H9 (cell line): ENCODE measurements around the gene WNT7B. TPM values are rescaled to one million over a fixed set of nuclear protein-coding genes. Genes with fewer than 3 reads are reported as not detected.

Source experiments
- DNase-seq: peaks from one replicate; pipeline ENCODE4 v3.0.0-alpha.2; 2017
- H2AFZ ChIP-seq: one replicate; pipeline ENCODE4 v1.6.1; 2013; ENCODE audit warnings: mild to moderate bottlenecking, low read length, control low read depth, moderate library complexity
- H2AK5ac ChIP-seq: 2 replicates; pipeline ENCODE4 v1.6.1; 2013; ENCODE audit warnings: low read length, control low read depth, mixed read lengths; ENCODE audit not compliant: insufficient read length
- H2BK120ac ChIP-seq: one replicate; pipeline ENCODE4 v1.6.1; 2013; ENCODE audit warnings: low read depth, mild to moderate bottlenecking, low read length, control low read depth, inconsistent platforms; ENCODE audit not compliant: poor library complexity, severe bottlenecking
- H2BK12ac ChIP-seq: 2 replicates; pipeline ENCODE4 v1.6.1; 2013; ENCODE audit warnings: low read length, control low read depth, mixed read lengths, low read depth; ENCODE audit not compliant: insufficient read length
- H2BK15ac ChIP-seq: 2 replicates; pipeline ENCODE4 v1.6.1; 2013; ENCODE audit warnings: low read depth, low read length, control low read depth
- H2BK20ac ChIP-seq: one replicate; pipeline ENCODE4 v1.6.1; 2013; ENCODE audit warnings: low read depth, mild to moderate bottlenecking, low read length, control low read depth, inconsistent platforms; ENCODE audit not compliant: poor library complexity, severe bottlenecking
- H2BK5ac ChIP-seq: 2 replicates; pipeline ENCODE4 v1.6.1; 2013; ENCODE audit warnings: low read length, control low read depth, mixed read lengths; ENCODE audit not compliant: insufficient read length
- H3K14ac ChIP-seq: 2 replicates; pipeline ENCODE4 v1.6.1; 2013; ENCODE audit warnings: low read length, control low read depth; ENCODE audit not compliant: insufficient read depth
- H3K18ac ChIP-seq: 2 replicates; pipeline ENCODE4 v1.6.1; 2013; ENCODE audit warnings: low read depth, mild to moderate bottlenecking, mixed read lengths, low read length, control low read depth; ENCODE audit not compliant: insufficient read length
- H3K23ac ChIP-seq: 2 replicates; pipeline ENCODE4 v1.6.1; 2013; ENCODE audit warnings: low read length, control low read depth, mixed read lengths, low read depth; ENCODE audit not compliant: insufficient read length
- H3K23me2 ChIP-seq: 2 replicates; pipeline ENCODE4 v1.6.1; 2013; ENCODE audit warnings: low read depth, mild to moderate bottlenecking, mixed read lengths, low read length, control low read depth; ENCODE audit not compliant: insufficient read length, poor library complexity, severe bottlenecking
- H3K27ac ChIP-seq: 2 replicates; pipeline ENCODE4 v1.5.1; 2013; ENCODE audit warnings: low read length, control low read depth, mixed read lengths, low read depth; ENCODE audit not compliant: insufficient read length
- H3K27me3 ChIP-seq: 2 replicates; pipeline ENCODE4 v1.6.1; 2013; ENCODE audit warnings: low read length, control low read depth, inconsistent platforms; ENCODE audit not compliant: insufficient read depth
- H3K4ac ChIP-seq: 2 replicates; pipeline ENCODE4 v1.6.1; 2013; ENCODE audit warnings: low read depth, mild to moderate bottlenecking, control low read depth, inconsistent platforms, low read length, moderate library complexity
- H3K4me1 ChIP-seq: 2 replicates; pipeline ENCODE4 v1.6.1; 2013; ENCODE audit warnings: low read length, control low read depth, inconsistent platforms; ENCODE audit not compliant: insufficient read depth
- H3K4me2 ChIP-seq: 2 replicates; pipeline ENCODE4 v1.6.1; 2013; ENCODE audit warnings: low read length, control low read depth, mixed read lengths; ENCODE audit not compliant: insufficient read length, insufficient read depth
- H3K56ac ChIP-seq: 2 replicates; pipeline ENCODE4 v1.6.1; 2013; ENCODE audit warnings: low read depth, mild to moderate bottlenecking, mixed read lengths, low read length, control low read depth; ENCODE audit not compliant: insufficient read length
- H3K79me1 ChIP-seq: 2 replicates; pipeline ENCODE4 v1.6.1; 2013; ENCODE audit warnings: low read depth, mild to moderate bottlenecking, moderate library complexity, low read length, control low read depth, inconsistent platforms; ENCODE audit not compliant: insufficient read depth, poor library complexity, severe bottlenecking
- H3K79me2 ChIP-seq: 2 replicates; pipeline ENCODE4 v1.6.1; 2013; ENCODE audit warnings: low read length, control low read depth, inconsistent platforms; ENCODE audit not compliant: insufficient read depth
- H3K9ac ChIP-seq: 2 replicates; pipeline ENCODE4 v1.6.1; 2013; ENCODE audit warnings: low read length, control low read depth, mixed read lengths; ENCODE audit not compliant: insufficient read length; ENCODE audit errors: extremely low read depth
- H3K9me3 ChIP-seq: one replicate; pipeline ENCODE4 v1.6.1; 2013; ENCODE audit warnings: low read depth, low read length, inconsistent platforms; ENCODE audit not compliant: control insufficient read depth
- H3T11ph ChIP-seq: one replicate; pipeline ENCODE4 v1.6.1; 2013; ENCODE audit warnings: mild to moderate bottlenecking, low read length, control low read depth, inconsistent platforms
- H4K20me1 ChIP-seq: one replicate; pipeline ENCODE4 v1.6.1; 2013; ENCODE audit not compliant: control insufficient read depth, insufficient read length, insufficient read depth
- H4K5ac ChIP-seq: 2 replicates; pipeline ENCODE4 v1.6.1; 2013; ENCODE audit warnings: low read depth, mild to moderate bottlenecking, mixed read lengths, low read length, control low read depth; ENCODE audit not compliant: insufficient read length
- H4K8ac ChIP-seq: replicated peaks from 2 replicates; pipeline ENCODE4 v1.6.1; 2013; ENCODE audit warnings: low read length, control low read depth, mixed read lengths, low read depth; ENCODE audit not compliant: insufficient read length
- H4K91ac ChIP-seq: 2 replicates; pipeline ENCODE4 v1.6.1; 2013; ENCODE audit warnings: low read depth, mild to moderate bottlenecking, moderate library complexity, mixed read lengths, low read length, control low read depth; ENCODE audit not compliant: insufficient read length
- H3K27ac Mint-ChIP-seq, 3 experiments: 2 replicates in 2 of 3; 3 replicates in 1 of 3; pipeline ENCODE4 v1.8.0; 2020 to 2021; ENCODE audit warnings: mixed read lengths in 3 of 3, mild to moderate bottlenecking in 1 of 3, moderate library complexity in 1 of 3
- H3K27me3 Mint-ChIP-seq: 2 replicates; pipeline ENCODE4 v1.8.0; 2021; ENCODE audit warnings: low read depth, mild to moderate bottlenecking, moderate library complexity, mixed read lengths
- H3K36me3 Mint-ChIP-seq, 3 experiments: 2 replicates in 2 of 3; 3 replicates in 1 of 3; pipeline ENCODE4 v1.8.0; 2020 to 2021; ENCODE audit warnings: low read depth in 3 of 3, mixed read lengths in 3 of 3; ENCODE audit not compliant: insufficient read depth in 1 of 3
- H3K4me1 Mint-ChIP-seq, 2 experiments: 2 replicates each; pipeline ENCODE4 v1.8.0; 2020; ENCODE audit warnings: mixed read lengths in 2 of 2
- H3K4me3 Mint-ChIP-seq, 2 experiments: 2 replicates in 1 of 2; 3 replicates in 1 of 2; pipeline ENCODE4 v1.8.0; 2020 to 2021; ENCODE audit warnings: mild to moderate bottlenecking in 2 of 2, mixed read lengths in 2 of 2, moderate library complexity in 1 of 2
- H3K9me3 Mint-ChIP-seq, 2 experiments: 2 replicates in 1 of 2; 3 replicates in 1 of 2; pipeline ENCODE4 v1.8.0; 2020; ENCODE audit warnings: mild to moderate bottlenecking in 2 of 2, mixed read lengths in 2 of 2, moderate library complexity in 1 of 2
- CTCF ChIP-seq: fragments of 200-600 bp; sonication (generic); conservative IDR thresholded peaks from 3 replicates; pipeline ENCODE4 v1.8.0; 2021; ENCODE audit warnings: antibody characterized with exemption, mild to moderate bottlenecking
- WGBS: extraction: QIAGEN DNeasy Blood & Tissue Kit; methylation state at CpG from one replicate; pipeline ENCODE4 v1.1.7; 2013; ENCODE audit warnings: missing lambda C conversion rate, low lambda C conversion rate, mixed read lengths; ENCODE audit not compliant: insufficient read length; ENCODE audit errors: extremely low coverage; 5-methylcytosine and 5-hydroxymethylcytosine counted together
- total RNA-seq: library from RNA; stranded (reverse); gene quantifications from 2 replicates; pipeline ENCODE4 v1.2.1, GENCODE V29; 2021

Gene WNT7B
- total RNA-seq, 1 experiment from 2014 or later: 0.09 TPM

GRCh38 chr22:46008291-46008690 is 31.3 kb upstream of the WNT7B start:
- H3K9me3 ChIP-seq: no peaks in the 10 kb centered on the region
- H3K14ac ChIP-seq: no peak overlapping the region
- peaks cover 9% of the 10 kb centered on the region in 2 experiments for H3K4me1 Mint-ChIP-seq
- no peaks in the 10 kb centered on the region for H3K79me1 ChIP-seq
- no peak for DNase-seq
- no peak overlapping the region for H3T11ph ChIP-seq
- WGBS: no CpG with 5 or more reads among the region's 3 CpGs
- no peak overlapping the region for H2BK120ac ChIP-seq
- no peak overlapping the region for H2BK20ac ChIP-seq
- no peaks in the 10 kb centered on the region; a peak in 1 of 5 replicates for H3K9me3 Mint-ChIP-seq
- no peak overlapping the region for H3K4ac ChIP-seq
- no peak overlapping the region for H2BK15ac ChIP-seq
- H3K23me2 ChIP-seq: no peaks in the 10 kb centered on the region
- H4K91ac ChIP-seq: no peak overlapping the region
- H3K27me3 ChIP-seq: no peaks in the 10 kb centered on the region
- H2AK5ac ChIP-seq: no peak overlapping the region
- H4K8ac ChIP-seq: no peak overlapping the region
- H4K5ac ChIP-seq: no peak overlapping the region
- no peak overlapping the region for H3K27ac ChIP-seq
- H3K27ac Mint-ChIP-seq: no peak overlapping the region
- H3K4me2 ChIP-seq: no peak overlapping the region
- H3K36me3 Mint-ChIP-seq: no peaks in the 10 kb centered on the region
- no peak overlapping the region for H2AFZ ChIP-seq
- no peaks in the 10 kb centered on the region for H4K20me1 ChIP-seq
- no peak overlapping the region for H2BK12ac ChIP-seq
- H3K27me3 Mint-ChIP-seq: peaks cover 6% of the 10 kb centered on the region; the same call in 1 of the 2 replicates
- H3K4me3 Mint-ChIP-seq: no peak overlapping the region
- no peak overlapping the region for H3K9ac ChIP-seq
- H3K79me2 ChIP-seq: no peaks in the 10 kb centered on the region
- no peak overlapping the region for H3K23ac ChIP-seq
- H3K18ac ChIP-seq: no peak overlapping the region
- TF ChIP-seq CTCF: no peak
- H3K4me1 ChIP-seq: no peaks in the 10 kb centered on the region
- no peak overlapping the region for H3K56ac ChIP-seq
- H2BK5ac ChIP-seq: no peak overlapping the region
